Breast epithelium (tissue), 4 donors: ENCODE results near the gene IFNGR2. TPM values are rescaled to one million over a fixed set of nuclear protein-coding genes. Genes with fewer than 3 reads are reported as not detected.
A peak's percentile ranks its signal among the peaks of the same experiment; 100 is the strongest.

Experiments used
- DNase-seq, 2 donors: peaks; one replicate each; pipeline ENCODE4 v3.0.0-alpha.2; 2019; ENCODE audit warnings: low spot score in 2 of 2
- H3K27ac ChIP-seq, 2 donors: fragments of 200-600 bp; sonication (generic) in 1 of 2; one replicate each; pipeline ENCODE4 v1.5.1; 2016 to 2019; ENCODE audit warnings: mild to moderate bottlenecking in 1 of 2
- H3K27me3 ChIP-seq, 2 donors: fragments of 200-600 bp; sonication (generic) in 1 of 2; one replicate each; pipeline versions ENCODE4 v1.5.1 to v1.6.0; 2017 to 2019; ENCODE audit warnings: control low read depth in 1 of 2, mild to moderate bottlenecking in 1 of 2
- H3K36me3 ChIP-seq: fragments of 200-600 bp; one replicate; pipeline ENCODE4 v1.5.1; 2019
- H3K4me1 ChIP-seq, 2 donors: fragments of 200-600 bp; sonication (generic); one replicate each; pipeline ENCODE4 v1.5.1; 2016 to 2019; ENCODE audit warnings: control low read depth in 1 of 2
- H3K4me3 ChIP-seq, 3 donors: fragments of 200-600 bp; sonication (generic); 1 replicate in 2 of 3; 2 replicates in 1 of 3; pipeline ENCODE4 v1.5.1; 2016 to 2019; ENCODE audit warnings: mild to moderate bottlenecking in 3 of 3, moderate library complexity in 2 of 3
- H3K9me3 ChIP-seq, 2 donors: fragments of 200-600 bp; sonication (generic) in 1 of 2; one replicate each; pipeline ENCODE4 v1.5.1; 2016 to 2019; ENCODE audit warnings: control low read depth in 1 of 2
- POLR2A ChIP-seq: fragments of 450-650 bp; IDR thresholded peaks from one replicate; pipeline ENCODE4 v1.6.1; 2016; ENCODE audit warnings: antibody characterized with exemption, mild to moderate bottlenecking, moderate library complexity
- POLR2AphosphoS5 ChIP-seq, 3 donors: sonication (generic); formaldehyde crosslinking; IDR thresholded peaks; one replicate each; pipeline ENCODE4 v1.6.1; 2017; ENCODE audit warnings: antibody characterized with exemption in 3 of 3
- intact Hi-C: fragments of 100-400 bp; cut with DNase I; formaldehyde crosslinking; loops from one replicate; pipeline ENCODE4 v1.15.1; 2023; ENCODE audit warnings: low total_unique reads
- total RNA-seq, 3 donors: library from RNA; depleted of rRNA; stranded (reverse); fragments of >200 nt; gene quantifications; one replicate each; pipeline ENCODE4 v1.1.0, GENCODE V29; 2016
- TF ChIP-seq, protein P1 (sequence below), 3 donors: fragments of 450-650 bp; IDR thresholded peaks; one replicate each; pipeline ENCODE4 v1.5.1; 2016 to 2017; ENCODE audit warnings: antibody characterized with exemption in 3 of 3, mild to moderate bottlenecking in 3 of 3, moderate library complexity in 3 of 3

IFNGR2 gene
- total RNA-seq, 3 donors from 2014 or later: 61.6 to 76.7 (median 70.8) TPM

DNA sequence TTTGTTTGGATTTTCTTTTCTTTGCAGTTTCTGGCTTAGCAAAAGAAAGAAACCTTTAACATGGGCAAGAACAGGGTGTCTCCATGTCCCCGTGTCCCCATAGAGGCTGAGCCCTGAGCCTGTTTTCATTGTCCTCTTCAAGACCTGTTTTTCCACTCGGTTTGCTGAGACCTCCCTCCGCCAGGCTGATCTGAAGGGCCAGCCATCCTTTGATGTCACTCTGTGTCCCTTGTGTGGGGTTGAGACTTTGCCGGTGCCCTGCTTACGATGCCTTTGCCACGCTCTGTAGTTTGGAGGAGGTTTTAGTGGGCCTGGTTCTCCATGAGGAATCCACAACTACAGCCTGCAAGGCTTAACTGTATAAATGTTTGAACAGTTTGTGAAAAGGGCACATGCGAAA, 23.8 kb downstream of the IFNGR2 start:
- H3K27ac ChIP-seq: no peak overlapping the region

DNA sequence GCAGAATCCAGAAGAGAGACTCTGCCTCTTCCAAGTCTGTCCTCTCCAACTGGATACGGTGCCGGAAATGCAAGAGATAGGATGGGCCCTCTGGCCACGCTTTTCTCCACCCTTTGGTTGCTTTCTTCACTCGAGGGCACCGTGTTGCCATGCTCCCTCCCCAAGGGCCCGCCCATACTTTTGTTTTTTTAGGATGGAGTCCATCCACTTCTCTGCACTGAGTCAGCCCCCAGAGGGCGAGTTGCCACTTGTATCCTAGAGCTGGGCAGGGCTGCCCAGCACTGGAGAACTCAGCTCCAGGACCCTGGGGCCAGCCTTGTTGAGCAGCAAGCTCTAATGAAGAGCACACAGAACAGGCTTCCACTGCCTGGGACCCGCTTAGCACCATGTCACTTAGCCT, 25.5 kb downstream of the IFNGR2 start:
- peaks cover 0 to 5% of the 10 kb centered on the region in 2 donors for H3K4me1 ChIP-seq
- no peak for TF ChIP-seq POLR2A
- TF ChIP-seq, protein P1, sequence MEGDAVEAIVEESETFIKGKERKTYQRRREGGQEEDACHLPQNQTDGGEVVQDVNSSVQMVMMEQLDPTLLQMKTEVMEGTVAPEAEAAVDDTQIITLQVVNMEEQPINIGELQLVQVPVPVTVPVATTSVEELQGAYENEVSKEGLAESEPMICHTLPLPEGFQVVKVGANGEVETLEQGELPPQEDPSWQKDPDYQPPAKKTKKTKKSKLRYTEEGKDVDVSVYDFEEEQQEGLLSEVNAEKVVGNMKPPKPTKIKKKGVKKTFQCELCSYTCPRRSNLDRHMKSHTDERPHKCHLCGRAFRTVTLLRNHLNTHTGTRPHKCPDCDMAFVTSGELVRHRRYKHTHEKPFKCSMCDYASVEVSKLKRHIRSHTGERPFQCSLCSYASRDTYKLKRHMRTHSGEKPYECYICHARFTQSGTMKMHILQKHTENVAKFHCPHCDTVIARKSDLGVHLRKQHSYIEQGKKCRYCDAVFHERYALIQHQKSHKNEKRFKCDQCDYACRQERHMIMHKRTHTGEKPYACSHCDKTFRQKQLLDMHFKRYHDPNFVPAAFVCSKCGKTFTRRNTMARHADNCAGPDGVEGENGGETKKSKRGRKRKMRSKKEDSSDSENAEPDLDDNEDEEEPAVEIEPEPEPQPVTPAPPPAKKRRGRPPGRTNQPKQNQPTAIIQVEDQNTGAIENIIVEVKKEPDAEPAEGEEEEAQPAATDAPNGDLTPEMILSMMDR (IDR thresholded peaks at IDR 0.05): no peak
- no peak for TF ChIP-seq POLR2AphosphoS5 (IDR thresholded peaks at IDR 0.05)
- peak overlapping the region; percentile 60 to 78 for H3K27ac ChIP-seq
- H3K4me3 ChIP-seq: peak overlapping the region in 1 of 3 donors; percentile 6
- no peaks in the 10 kb centered on the region for H3K27me3 ChIP-seq
- no peaks in the 10 kb centered on the region for H3K9me3 ChIP-seq
- intact Hi-C loops: loop anchor here (10.0 kb wide), 1 partner anchor 726 kb away; no protein-coding TSS in a partner anchor
- DNase-seq: peak in 1 of 2 donors; percentile 64
- H3K36me3 ChIP-seq: no peaks in the 10 kb centered on the region

More for the DNA sequence above, 23.8 kb downstream of the IFNGR2 start:
- no peaks in the 10 kb centered on the region for H3K27me3 ChIP-seq
- no peak for TF ChIP-seq POLR2A
- no peak for TF ChIP-seq POLR2AphosphoS5 (IDR thresholded peaks at IDR 0.05)
- TF ChIP-seq, protein P1 (IDR thresholded peaks at IDR 0.05): no peak
- no peaks in the 10 kb centered on the region for H3K36me3 ChIP-seq
- no peak for DNase-seq
- no peaks in the 10 kb centered on the region for H3K9me3 ChIP-seq
- intact Hi-C loops: loop anchor here (10.0 kb wide), 1 partner anchor 728 kb away; no protein-coding TSS in a partner anchor
- H3K4me1 ChIP-seq: peaks cover 0 to 5% of the 10 kb centered on the region in 2 donors
- no peak overlapping the region for H3K4me3 ChIP-seq

DNA sequence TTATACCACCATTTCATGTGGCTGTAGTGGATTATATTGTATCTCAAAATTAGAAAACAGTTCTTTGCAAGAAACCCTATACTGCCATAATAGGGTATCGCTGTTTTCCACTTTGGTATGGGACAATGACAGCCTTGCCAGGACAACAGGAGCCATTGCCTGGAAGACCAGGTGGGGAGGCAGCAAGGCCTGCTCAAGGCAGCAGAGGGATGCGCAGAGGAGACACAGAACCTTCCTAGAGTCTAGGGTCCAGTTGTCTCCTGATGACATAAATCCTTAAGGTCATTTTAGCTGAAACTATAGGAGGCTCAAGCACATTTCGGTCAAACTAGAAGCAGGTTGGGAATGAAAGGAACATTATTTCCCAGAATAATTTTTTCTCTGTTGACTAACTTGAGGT, 27.6 kb downstream of the IFNGR2 start:
- no peaks in the 10 kb centered on the region for H3K9me3 ChIP-seq
- H3K4me1 ChIP-seq: peaks cover 0 to 5% of the 10 kb centered on the region in 2 donors
- TF ChIP-seq POLR2A (no peak), POLR2AphosphoS5 (IDR thresholded peaks at IDR 0.05) (no peak)
- TF ChIP-seq, protein P1 (IDR thresholded peaks at IDR 0.05): no peak
- H3K27ac ChIP-seq: peak overlapping the region; percentile 17 to 60
- DNase-seq: no peak
- H3K27me3 ChIP-seq: no peaks in the 10 kb centered on the region
- H3K4me3 ChIP-seq: no peak overlapping the region
- intact Hi-C loops: no loop called here
- H3K36me3 ChIP-seq: no peaks in the 10 kb centered on the region

DNA sequence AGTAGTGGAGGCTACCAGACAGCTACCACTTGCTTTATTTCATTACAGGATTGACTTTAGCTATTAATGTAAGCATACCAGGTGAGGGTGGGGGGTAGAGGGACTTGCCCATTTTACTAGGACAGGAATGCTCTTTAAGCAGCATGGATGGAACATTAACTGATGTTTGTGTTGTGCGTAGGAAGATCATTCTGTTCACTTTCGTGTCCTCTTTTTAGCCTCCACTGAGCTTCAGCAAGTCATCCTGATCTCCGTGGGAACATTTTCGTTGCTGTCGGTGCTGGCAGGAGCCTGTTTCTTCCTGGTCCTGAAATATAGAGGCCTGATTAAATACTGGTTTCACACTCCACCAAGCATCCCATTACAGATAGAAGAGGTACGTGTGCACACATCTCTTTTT, 29.3 kb downstream of the IFNGR2 start:
- DNase-seq: no peak
- Histone ChIP-seq H3K9me3 (no peaks in the 10 kb centered on the region), H3K27ac (peak overlapping the region in 1 of 2 donors; percentile 2), H3K4me1 (peaks cover 0 to 5% of the 10 kb centered on the region in 2 donors), H3K36me3 (no peaks in the 10 kb centered on the region), H3K27me3 (no peaks in the 10 kb centered on the region), H3K4me3 (no peak overlapping the region)
- intact Hi-C loops: no loop called here
- TF ChIP-seq, protein P1 (IDR thresholded peaks at IDR 0.05): no peak
- TF ChIP-seq POLR2AphosphoS5 (IDR thresholded peaks at IDR 0.05) (no peak), POLR2A (no peak)

DNA sequence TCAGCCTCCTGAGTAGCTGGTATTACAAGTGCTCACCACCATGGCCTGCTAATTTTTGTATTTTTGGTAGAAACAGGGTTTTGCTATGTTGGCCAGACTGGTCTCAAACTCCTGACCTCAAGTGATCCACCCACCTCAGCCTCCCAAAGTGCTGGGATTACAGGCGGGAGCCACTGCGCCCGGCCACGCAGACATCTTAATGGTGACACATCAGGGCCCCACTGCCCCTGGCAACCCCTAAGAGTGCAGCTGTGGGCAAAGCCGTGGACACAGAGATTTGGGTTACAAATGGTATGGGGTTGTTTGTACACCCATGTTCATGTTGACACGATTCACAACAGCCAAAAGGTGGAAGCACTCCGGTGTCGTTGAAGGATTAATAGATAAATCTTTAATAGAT, 29.8 kb downstream of the IFNGR2 start:
- peak overlapping the region; percentile 48 to 88 for H3K27ac ChIP-seq
- no peak for DNase-seq
- TF ChIP-seq POLR2AphosphoS5 (IDR thresholded peaks at IDR 0.05) (no peak), POLR2A (no peak)
- TF ChIP-seq, protein P1 (IDR thresholded peaks at IDR 0.05): no peak
- H3K4me1 ChIP-seq: peaks cover 0 to 5% of the 10 kb centered on the region in 2 donors
- intact Hi-C loops: no loop called here
- no peak overlapping the region for H3K4me3 ChIP-seq
- H3K36me3 ChIP-seq: no peaks in the 10 kb centered on the region
- no peaks in the 10 kb centered on the region for H3K27me3 ChIP-seq
- H3K9me3 ChIP-seq: no peaks in the 10 kb centered on the region
